ENCODE measurements around the gene ARVCF.

The ARVCF gene

GRCh38 chr22:20060700-20061480, 44.3 kb upstream of the ARVCF start:
- H3K27me3 ChIP-seq (replicated peaks; ENCODE audit: control insufficient read depth, insufficient read depth, low read length, poor library complexity, severe bottlenecking): no peaks in the 10 kb centered on the region
- no peak for DNase-seq
- no peak overlapping the region for H3K27ac ChIP-seq (ENCODE audit: insufficient read depth, low read length, poor library complexity, severe bottlenecking)
- H3K36me3 ChIP-seq (ENCODE audit: control insufficient read depth, insufficient read depth, low read length): peaks cover 55% of the 10 kb centered on the region
- no peaks in the 10 kb centered on the region for H3K4me1 ChIP-seq (ENCODE audit: control insufficient read depth, insufficient read depth, low read length, poor library complexity, severe bottlenecking)
- no peaks in the 10 kb centered on the region for H3K9me3 ChIP-seq (ENCODE audit: control insufficient read depth, low read length)
- no peak overlapping the region for H3K4me3 ChIP-seq (ENCODE audit: insufficient read depth, low read depth, low read length, poor library complexity, severe bottlenecking)

GRCh38 chr22:20058989-20059770, 42.6 kb upstream of the ARVCF start:
- Histone ChIP-seq H3K4me3 (ENCODE audit: insufficient read depth, low read depth, low read length, poor library complexity, severe bottlenecking) (no peak overlapping the region), H3K36me3 (ENCODE audit: control insufficient read depth, insufficient read depth, low read length) (peaks cover 64% of the 10 kb centered on the region), H3K27me3 (replicated peaks; ENCODE audit: control insufficient read depth, insufficient read depth, low read length, poor library complexity, severe bottlenecking) (no peaks in the 10 kb centered on the region), H3K27ac (ENCODE audit: insufficient read depth, low read length, poor library complexity, severe bottlenecking) (no peak overlapping the region), H3K4me1 (ENCODE audit: control insufficient read depth, insufficient read depth, low read length, poor library complexity, severe bottlenecking) (no peaks in the 10 kb centered on the region), H3K9me3 (ENCODE audit: control insufficient read depth, low read length) (no peaks in the 10 kb centered on the region)
- DNase-seq: no peak

- no peak for DNase-seq
- Histone ChIP-seq H3K36me3 (ENCODE audit: control insufficient read depth, insufficient read depth, low read length) (peaks cover 64% of the 10 kb centered on the region), H3K9me3 (ENCODE audit: control insufficient read depth, low read length) (no peaks in the 10 kb centered on the region), H3K4me3 (ENCODE audit: insufficient read depth, low read depth, low read length, poor library complexity, severe bottlenecking) (no peak overlapping the region), H3K27me3 (replicated peaks; ENCODE audit: control insufficient read depth, insufficient read depth, low read length, poor library complexity, severe bottlenecking) (no peaks in the 10 kb centered on the region), H3K27ac (ENCODE audit: insufficient read depth, low read length, poor library complexity, severe bottlenecking) (no peak overlapping the region), H3K4me1 (ENCODE audit: control insufficient read depth, insufficient read depth, low read length, poor library complexity, severe bottlenecking) (no peaks in the 10 kb centered on the region)
Observed at GRCh38 chr22:20057596-20058268, 41.1 kb upstream of the ARVCF start.

GRCh38 chr22:20056696-20057386, 40.2 kb upstream of the ARVCF start:
- H3K4me3 ChIP-seq (ENCODE audit: insufficient read depth, low read depth, low read length, poor library complexity, severe bottlenecking): no peak overlapping the region
- no peaks in the 10 kb centered on the region for H3K4me1 ChIP-seq (ENCODE audit: control insufficient read depth, insufficient read depth, low read length, poor library complexity, severe bottlenecking)
- no peak for DNase-seq
- no peak overlapping the region for H3K27ac ChIP-seq (ENCODE audit: insufficient read depth, low read length, poor library complexity, severe bottlenecking)
- H3K27me3 ChIP-seq (replicated peaks; ENCODE audit: control insufficient read depth, insufficient read depth, low read length, poor library complexity, severe bottlenecking): no peaks in the 10 kb centered on the region
- peaks cover 56% of the 10 kb centered on the region for H3K36me3 ChIP-seq (ENCODE audit: control insufficient read depth, insufficient read depth, low read length)
- no peaks in the 10 kb centered on the region for H3K9me3 ChIP-seq (ENCODE audit: control insufficient read depth, low read length)

GRCh38 chr22:20056161-20056560, 39.5 kb upstream of the ARVCF start:
- no peak overlapping the region for H3K4me3 ChIP-seq (ENCODE audit: insufficient read depth, low read depth, low read length, poor library complexity, severe bottlenecking)
- H3K27ac ChIP-seq (ENCODE audit: insufficient read depth, low read length, poor library complexity, severe bottlenecking): no peak overlapping the region
- H3K4me1 ChIP-seq (ENCODE audit: control insufficient read depth, insufficient read depth, low read length, poor library complexity, severe bottlenecking): no peaks in the 10 kb centered on the region
- H3K27me3 ChIP-seq (replicated peaks; ENCODE audit: control insufficient read depth, insufficient read depth, low read length, poor library complexity, severe bottlenecking): no peaks in the 10 kb centered on the region
- no peak for DNase-seq
- H3K36me3 ChIP-seq (ENCODE audit: control insufficient read depth, insufficient read depth, low read length): peaks cover 49% of the 10 kb centered on the region
- no peaks in the 10 kb centered on the region for H3K9me3 ChIP-seq (ENCODE audit: control insufficient read depth, low read length)

- Histone ChIP-seq H3K4me1 (ENCODE audit: control insufficient read depth, insufficient read depth, low read length, poor library complexity, severe bottlenecking) (no peaks in the 10 kb centered on the region), H3K4me3 (ENCODE audit: insufficient read depth, low read depth, low read length, poor library complexity, severe bottlenecking) (no peak overlapping the region), H3K27ac (ENCODE audit: insufficient read depth, low read length, poor library complexity, severe bottlenecking) (no peak overlapping the region), H3K36me3 (ENCODE audit: control insufficient read depth, insufficient read depth, low read length) (peaks cover 45% of the 10 kb centered on the region), H3K27me3 (replicated peaks; ENCODE audit: control insufficient read depth, insufficient read depth, low read length, poor library complexity, severe bottlenecking) (no peaks in the 10 kb centered on the region), H3K9me3 (ENCODE audit: control insufficient read depth, low read length) (no peaks in the 10 kb centered on the region)
- no peak for DNase-seq
Observed at GRCh38 chr22:20055654-20056053, 39.0 kb upstream of the ARVCF start.

- H3K9me3 ChIP-seq (ENCODE audit: control insufficient read depth, low read length): no peaks in the 10 kb centered on the region
- no peaks in the 10 kb centered on the region for H3K27me3 ChIP-seq (replicated peaks; ENCODE audit: control insufficient read depth, insufficient read depth, low read length, poor library complexity, severe bottlenecking)
- no peak overlapping the region for H3K4me3 ChIP-seq (ENCODE audit: insufficient read depth, low read depth, low read length, poor library complexity, severe bottlenecking)
- peaks cover 42% of the 10 kb centered on the region for H3K36me3 ChIP-seq (ENCODE audit: control insufficient read depth, insufficient read depth, low read length)
- no peak for DNase-seq
- no peak overlapping the region for H3K27ac ChIP-seq (ENCODE audit: insufficient read depth, low read length, poor library complexity, severe bottlenecking)
- H3K4me1 ChIP-seq (ENCODE audit: control insufficient read depth, insufficient read depth, low read length, poor library complexity, severe bottlenecking): no peaks in the 10 kb centered on the region
Observed at GRCh38 chr22:20055144-20055543, 38.5 kb upstream of the ARVCF start.

- peaks cover 42% of the 10 kb centered on the region for H3K36me3 ChIP-seq (ENCODE audit: control insufficient read depth, insufficient read depth, low read length)
- no peaks in the 10 kb centered on the region for H3K4me1 ChIP-seq (ENCODE audit: control insufficient read depth, insufficient read depth, low read length, poor library complexity, severe bottlenecking)
- no peak for DNase-seq
- H3K9me3 ChIP-seq (ENCODE audit: control insufficient read depth, low read length): no peaks in the 10 kb centered on the region
- no peak overlapping the region for H3K4me3 ChIP-seq (ENCODE audit: insufficient read depth, low read depth, low read length, poor library complexity, severe bottlenecking)
- H3K27me3 ChIP-seq (replicated peaks; ENCODE audit: control insufficient read depth, insufficient read depth, low read length, poor library complexity, severe bottlenecking): no peaks in the 10 kb centered on the region
- no peak overlapping the region for H3K27ac ChIP-seq (ENCODE audit: insufficient read depth, low read length, poor library complexity, severe bottlenecking)
Observed at GRCh38 chr22:20054485-20054884, 37.9 kb upstream of the ARVCF start.

- Histone ChIP-seq H3K9me3 (ENCODE audit: control insufficient read depth, low read length) (no peaks in the 10 kb centered on the region), H3K4me3 (ENCODE audit: insufficient read depth, low read depth, low read length, poor library complexity, severe bottlenecking) (no peak overlapping the region), H3K27me3 (replicated peaks; ENCODE audit: control insufficient read depth, insufficient read depth, low read length, poor library complexity, severe bottlenecking) (no peaks in the 10 kb centered on the region), H3K27ac (ENCODE audit: insufficient read depth, low read length, poor library complexity, severe bottlenecking) (no peak overlapping the region), H3K4me1 (ENCODE audit: control insufficient read depth, insufficient read depth, low read length, poor library complexity, severe bottlenecking) (no peaks in the 10 kb centered on the region), H3K36me3 (ENCODE audit: control insufficient read depth, insufficient read depth, low read length) (peaks cover 42% of the 10 kb centered on the region)
- DNase-seq: no peak
Observed at GRCh38 chr22:20054034-20054427, 37.4 kb upstream of the ARVCF start.

All from effector memory CD4-positive, alpha-beta T cell (primary cell).